Esophagus muscularis mucosa (tissue), 4 donors: ENCODE data around the gene THAP12.

Experiments
- EP300 ChIP-seq: sonication (generic); formaldehyde crosslinking; IDR thresholded peaks from one replicate; pipeline ENCODE4 v1.6.1; 2017; ENCODE audit warnings: antibody characterized with exemption
- POLR2AphosphoS5 ChIP-seq, 2 donors: sonication (generic); formaldehyde crosslinking; IDR thresholded peaks; one replicate each; pipeline ENCODE4 v1.6.1; 2017; ENCODE audit warnings: antibody characterized with exemption in 2 of 2
- TF ChIP-seq, protein P1 (sequence below), 3 experiments: fragments of 200-600 bp in 2 of 3; fragments of 450-650 bp in 1 of 3; sonication (generic) in 2 of 3; IDR thresholded peaks; one replicate each; pipeline ENCODE4 v1.5.1; 2017 to 2019; ENCODE audit warnings: antibody characterized with exemption in 3 of 3, mild to moderate bottlenecking in 2 of 3, moderate library complexity in 1 of 3

DNA sequence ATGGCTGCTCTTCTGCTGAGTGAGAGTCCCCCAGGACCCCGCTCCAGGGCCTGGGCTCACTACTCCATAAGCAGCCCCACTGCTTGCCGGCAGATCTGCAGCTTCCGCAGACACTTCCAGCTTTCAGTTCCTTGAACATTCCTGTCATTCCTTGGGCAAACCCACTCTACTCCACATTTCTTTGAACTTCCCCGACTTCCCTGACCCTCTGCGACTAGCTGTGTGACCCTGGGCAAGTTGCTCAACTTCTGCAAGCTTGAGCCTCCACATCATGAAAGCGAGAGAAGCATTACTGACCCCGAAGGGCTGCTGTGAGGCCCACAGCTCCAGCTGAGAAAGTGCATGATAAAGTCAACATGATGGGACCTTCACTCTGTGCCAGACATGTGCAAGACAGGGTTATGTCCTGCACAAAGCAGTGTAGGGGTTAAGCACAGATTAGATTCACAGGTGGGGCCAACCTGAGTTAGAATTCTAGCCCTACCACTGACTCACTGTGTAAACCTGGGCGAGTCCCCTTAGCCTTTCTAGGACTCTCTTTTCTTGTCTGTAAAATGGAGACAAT is 51.8 kb downstream of the THAP12 start:
- TF ChIP-seq EP300 (no peak), POLR2AphosphoS5 (IDR thresholded peaks at IDR 0.05) (no peak)
- TF ChIP-seq, protein P1, sequence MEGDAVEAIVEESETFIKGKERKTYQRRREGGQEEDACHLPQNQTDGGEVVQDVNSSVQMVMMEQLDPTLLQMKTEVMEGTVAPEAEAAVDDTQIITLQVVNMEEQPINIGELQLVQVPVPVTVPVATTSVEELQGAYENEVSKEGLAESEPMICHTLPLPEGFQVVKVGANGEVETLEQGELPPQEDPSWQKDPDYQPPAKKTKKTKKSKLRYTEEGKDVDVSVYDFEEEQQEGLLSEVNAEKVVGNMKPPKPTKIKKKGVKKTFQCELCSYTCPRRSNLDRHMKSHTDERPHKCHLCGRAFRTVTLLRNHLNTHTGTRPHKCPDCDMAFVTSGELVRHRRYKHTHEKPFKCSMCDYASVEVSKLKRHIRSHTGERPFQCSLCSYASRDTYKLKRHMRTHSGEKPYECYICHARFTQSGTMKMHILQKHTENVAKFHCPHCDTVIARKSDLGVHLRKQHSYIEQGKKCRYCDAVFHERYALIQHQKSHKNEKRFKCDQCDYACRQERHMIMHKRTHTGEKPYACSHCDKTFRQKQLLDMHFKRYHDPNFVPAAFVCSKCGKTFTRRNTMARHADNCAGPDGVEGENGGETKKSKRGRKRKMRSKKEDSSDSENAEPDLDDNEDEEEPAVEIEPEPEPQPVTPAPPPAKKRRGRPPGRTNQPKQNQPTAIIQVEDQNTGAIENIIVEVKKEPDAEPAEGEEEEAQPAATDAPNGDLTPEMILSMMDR (IDR thresholded peaks at IDR 0.05), result no peak
